ENCODE data around the gene ZNF800.

Gene ZNF800

GRCh38 chr7:127417346-127417745 is 24.8 kb upstream of the ZNF800 start:
- TF ChIP-seq CTCF (IDR thresholded peaks at IDR 0.05) = no peak

GRCh38 chr7:127415060-127415742 is 22.7 kb upstream of the ZNF800 start:
- TF ChIP-seq CTCF (IDR thresholded peaks at IDR 0.05) = no peak

GRCh38 chr7:127413962-127414361 is 21.5 kb upstream of the ZNF800 start:
- no peak for TF ChIP-seq CTCF (IDR thresholded peaks at IDR 0.05)

GRCh38 chr7:127413326-127413725 is 20.8 kb upstream of the ZNF800 start:
- TF ChIP-seq CTCF (IDR thresholded peaks at IDR 0.05) = no peak

GRCh38 chr7:127411176-127411575 is 18.7 kb upstream of the ZNF800 start:
- no peak for TF ChIP-seq CTCF (IDR thresholded peaks at IDR 0.05)

GRCh38 chr7:127409629-127410028 is 17.1 kb upstream of the ZNF800 start:
- no peak for TF ChIP-seq CTCF (IDR thresholded peaks at IDR 0.05)

GRCh38 chr7:127404286-127405072 is 12.0 kb upstream of the ZNF800 start:
- TF ChIP-seq CTCF (IDR thresholded peaks at IDR 0.05) = no peak

Data from LNCAP (cell line).